H9 (cell line): Measurements from ENCODE around the gene HYAL1. TPM values are rescaled to one million over a fixed set of nuclear protein-coding genes. Genes with fewer than 3 reads are reported as not detected.

Experiments
- DNase-seq: peaks from one replicate; pipeline ENCODE4 v3.0.0-alpha.2; 2017
- H2AFZ ChIP-seq: one replicate; pipeline ENCODE4 v1.6.1; 2013; ENCODE audit warnings: mild to moderate bottlenecking, low read length, control low read depth, moderate library complexity
- H2AK5ac ChIP-seq: 2 replicates; pipeline ENCODE4 v1.6.1; 2013; ENCODE audit warnings: low read length, control low read depth, mixed read lengths; ENCODE audit not compliant: insufficient read length
- H2BK120ac ChIP-seq: one replicate; pipeline ENCODE4 v1.6.1; 2013; ENCODE audit warnings: low read depth, mild to moderate bottlenecking, low read length, control low read depth, inconsistent platforms; ENCODE audit not compliant: poor library complexity, severe bottlenecking
- H2BK12ac ChIP-seq: 2 replicates; pipeline ENCODE4 v1.6.1; 2013; ENCODE audit warnings: low read length, control low read depth, mixed read lengths, low read depth; ENCODE audit not compliant: insufficient read length
- H2BK15ac ChIP-seq: 2 replicates; pipeline ENCODE4 v1.6.1; 2013; ENCODE audit warnings: low read depth, low read length, control low read depth
- H2BK20ac ChIP-seq: one replicate; pipeline ENCODE4 v1.6.1; 2013; ENCODE audit warnings: low read depth, mild to moderate bottlenecking, low read length, control low read depth, inconsistent platforms; ENCODE audit not compliant: poor library complexity, severe bottlenecking
- H2BK5ac ChIP-seq: 2 replicates; pipeline ENCODE4 v1.6.1; 2013; ENCODE audit warnings: low read length, control low read depth, mixed read lengths; ENCODE audit not compliant: insufficient read length
- H3K14ac ChIP-seq: 2 replicates; pipeline ENCODE4 v1.6.1; 2013; ENCODE audit warnings: low read length, control low read depth; ENCODE audit not compliant: insufficient read depth
- H3K18ac ChIP-seq: 2 replicates; pipeline ENCODE4 v1.6.1; 2013; ENCODE audit warnings: low read depth, mild to moderate bottlenecking, mixed read lengths, low read length, control low read depth; ENCODE audit not compliant: insufficient read length
- H3K23ac ChIP-seq: 2 replicates; pipeline ENCODE4 v1.6.1; 2013; ENCODE audit warnings: low read length, control low read depth, mixed read lengths, low read depth; ENCODE audit not compliant: insufficient read length
- H3K23me2 ChIP-seq: 2 replicates; pipeline ENCODE4 v1.6.1; 2013; ENCODE audit warnings: low read depth, mild to moderate bottlenecking, mixed read lengths, low read length, control low read depth; ENCODE audit not compliant: insufficient read length, poor library complexity, severe bottlenecking
- H3K27ac ChIP-seq: 2 replicates; pipeline ENCODE4 v1.5.1; 2013; ENCODE audit warnings: low read length, control low read depth, mixed read lengths, low read depth; ENCODE audit not compliant: insufficient read length
- H3K27me3 ChIP-seq: 2 replicates; pipeline ENCODE4 v1.6.1; 2013; ENCODE audit warnings: low read length, control low read depth, inconsistent platforms; ENCODE audit not compliant: insufficient read depth
- H3K4ac ChIP-seq: 2 replicates; pipeline ENCODE4 v1.6.1; 2013; ENCODE audit warnings: low read depth, mild to moderate bottlenecking, control low read depth, inconsistent platforms, low read length, moderate library complexity
- H3K4me1 ChIP-seq: 2 replicates; pipeline ENCODE4 v1.6.1; 2013; ENCODE audit warnings: low read length, control low read depth, inconsistent platforms; ENCODE audit not compliant: insufficient read depth
- H3K4me2 ChIP-seq: 2 replicates; pipeline ENCODE4 v1.6.1; 2013; ENCODE audit warnings: low read length, control low read depth, mixed read lengths; ENCODE audit not compliant: insufficient read length, insufficient read depth
- H3K56ac ChIP-seq: 2 replicates; pipeline ENCODE4 v1.6.1; 2013; ENCODE audit warnings: low read depth, mild to moderate bottlenecking, mixed read lengths, low read length, control low read depth; ENCODE audit not compliant: insufficient read length
- H3K79me1 ChIP-seq: 2 replicates; pipeline ENCODE4 v1.6.1; 2013; ENCODE audit warnings: low read depth, mild to moderate bottlenecking, moderate library complexity, low read length, control low read depth, inconsistent platforms; ENCODE audit not compliant: insufficient read depth, poor library complexity, severe bottlenecking
- H3K79me2 ChIP-seq: 2 replicates; pipeline ENCODE4 v1.6.1; 2013; ENCODE audit warnings: low read length, control low read depth, inconsistent platforms; ENCODE audit not compliant: insufficient read depth
- H3K9ac ChIP-seq: 2 replicates; pipeline ENCODE4 v1.6.1; 2013; ENCODE audit warnings: low read length, control low read depth, mixed read lengths; ENCODE audit not compliant: insufficient read length; ENCODE audit errors: extremely low read depth
- H3K9me3 ChIP-seq: one replicate; pipeline ENCODE4 v1.6.1; 2013; ENCODE audit warnings: low read depth, low read length, inconsistent platforms; ENCODE audit not compliant: control insufficient read depth
- H3T11ph ChIP-seq: one replicate; pipeline ENCODE4 v1.6.1; 2013; ENCODE audit warnings: mild to moderate bottlenecking, low read length, control low read depth, inconsistent platforms
- H4K20me1 ChIP-seq: one replicate; pipeline ENCODE4 v1.6.1; 2013; ENCODE audit not compliant: control insufficient read depth, insufficient read length, insufficient read depth
- H4K5ac ChIP-seq: 2 replicates; pipeline ENCODE4 v1.6.1; 2013; ENCODE audit warnings: low read depth, mild to moderate bottlenecking, mixed read lengths, low read length, control low read depth; ENCODE audit not compliant: insufficient read length
- H4K8ac ChIP-seq: replicated peaks from 2 replicates; pipeline ENCODE4 v1.6.1; 2013; ENCODE audit warnings: low read length, control low read depth, mixed read lengths, low read depth; ENCODE audit not compliant: insufficient read length
- H4K91ac ChIP-seq: 2 replicates; pipeline ENCODE4 v1.6.1; 2013; ENCODE audit warnings: low read depth, mild to moderate bottlenecking, moderate library complexity, mixed read lengths, low read length, control low read depth; ENCODE audit not compliant: insufficient read length
- H3K27ac Mint-ChIP-seq, 3 experiments: 2 replicates in 2 of 3; 3 replicates in 1 of 3; pipeline ENCODE4 v1.8.0; 2020 to 2021; ENCODE audit warnings: mixed read lengths in 3 of 3, mild to moderate bottlenecking in 1 of 3, moderate library complexity in 1 of 3
- H3K27me3 Mint-ChIP-seq: 2 replicates; pipeline ENCODE4 v1.8.0; 2021; ENCODE audit warnings: low read depth, mild to moderate bottlenecking, moderate library complexity, mixed read lengths
- H3K36me3 Mint-ChIP-seq, 3 experiments: 2 replicates in 2 of 3; 3 replicates in 1 of 3; pipeline ENCODE4 v1.8.0; 2020 to 2021; ENCODE audit warnings: low read depth in 3 of 3, mixed read lengths in 3 of 3; ENCODE audit not compliant: insufficient read depth in 1 of 3
- H3K4me1 Mint-ChIP-seq, 2 experiments: 2 replicates each; pipeline ENCODE4 v1.8.0; 2020; ENCODE audit warnings: mixed read lengths in 2 of 2
- H3K4me3 Mint-ChIP-seq, 2 experiments: 2 replicates in 1 of 2; 3 replicates in 1 of 2; pipeline ENCODE4 v1.8.0; 2020 to 2021; ENCODE audit warnings: mild to moderate bottlenecking in 2 of 2, mixed read lengths in 2 of 2, moderate library complexity in 1 of 2
- H3K9me3 Mint-ChIP-seq, 2 experiments: 2 replicates in 1 of 2; 3 replicates in 1 of 2; pipeline ENCODE4 v1.8.0; 2020; ENCODE audit warnings: mild to moderate bottlenecking in 2 of 2, mixed read lengths in 2 of 2, moderate library complexity in 1 of 2
- CTCF ChIP-seq: fragments of 200-600 bp; sonication (generic); conservative IDR thresholded peaks from 3 replicates; pipeline ENCODE4 v1.8.0; 2021; ENCODE audit warnings: antibody characterized with exemption, mild to moderate bottlenecking
- WGBS: extraction: QIAGEN DNeasy Blood & Tissue Kit; methylation state at CpG from one replicate; pipeline ENCODE4 v1.1.7; 2013; ENCODE audit warnings: missing lambda C conversion rate, low lambda C conversion rate, mixed read lengths; ENCODE audit not compliant: insufficient read length; ENCODE audit errors: extremely low coverage; 5-methylcytosine and 5-hydroxymethylcytosine counted together
- long read RNA-seq: library from polyadenylated mRNA; unstranded; transcript quantifications from one replicate; pipeline ENCODE4 v2.0.0, GENCODE V29; 2020
- total RNA-seq: library from RNA; stranded (reverse); gene quantifications from 2 replicates; pipeline ENCODE4 v1.2.1, GENCODE V29; 2021

The HYAL1 gene
- 2.0 and 2.2 TPM in 2 replicates for total RNA-seq
- long read RNA-seq, partial matches to known transcripts, result 1 of 5 reads
- long read RNA-seq, other reads (novel, unspliced or antisense), result 0 of 5 reads

GRCh38 chr3:50303013-50303815 is at the start of gene HYAL1:
Gene HYAL1, minus strand, starts transcription at chr3:50303574. Its CDS starts 618 bp downstream, at chr3:50302956.
- Histone ChIP-seq H3T11ph (no peak within 1 kb of the TSS), H2BK20ac (no peak within 1 kb of the TSS), H4K20me1 (no peaks in the 10 kb centered on the region), H2BK120ac (no peak within 1 kb of the TSS), H2BK15ac (no peak within 1 kb of the TSS), H3K56ac (no peak within 1 kb of the TSS), H4K5ac (no peak within 1 kb of the TSS), H3K23ac (no peak within 1 kb of the TSS), H3K18ac (no peak within 1 kb of the TSS), H3K9ac (no peak within 1 kb of the TSS), H3K14ac (no peak within 1 kb of the TSS), H3K27ac (no peak within 1 kb of the TSS), H4K91ac (no peak within 1 kb of the TSS), H3K23me2 (peaks cover 6% of the 10 kb centered on the region), H2BK5ac (no peak within 1 kb of the TSS), H2AFZ (no peak within 1 kb of the TSS), H4K8ac (no peak within 1 kb of the TSS), H3K79me1 (no peaks in the 10 kb centered on the region), H2BK12ac (no peak within 1 kb of the TSS), H3K4ac (no peak within 1 kb of the TSS), H2AK5ac (no peak within 1 kb of the TSS), H3K27me3 (no peaks in the 10 kb centered on the region), H3K4me1 (no peaks in the 10 kb centered on the region), H3K9me3 (no peaks in the 10 kb centered on the region), H3K4me2 (no peak within 1 kb of the TSS), H3K79me2 (no peaks in the 10 kb centered on the region)
- H3K27ac Mint-ChIP-seq, result peak within 1 kb of the TSS in 2 of 3 experiments; percentile 82 to 86; a peak in 5 of 7 replicates
- no CpG with 5 or more reads among the region's 14 CpGs for WGBS
- peak; percentile 97 for DNase-seq
- peak within 1 kb of the TSS in 1 of 2 experiments; percentile 57; a peak in 3 of 5 replicates for H3K4me3 Mint-ChIP-seq
- no peaks in the 10 kb centered on the region for H3K27me3 Mint-ChIP-seq
- TF ChIP-seq CTCF, result peak; percentile 50
- H3K9me3 Mint-ChIP-seq, result peaks cover 17 to 24% of the 10 kb centered on the region in 2 experiments
- peaks cover 0 to 4% (median 0%) of the 10 kb centered on the region in 3 experiments; a peak in 2 of 7 replicates for H3K36me3 Mint-ChIP-seq
- H3K4me1 Mint-ChIP-seq, result peaks cover 23 to 24% of the 10 kb centered on the region in 2 experiments
